SK-N-SH treated with all-trans-retinoic acid at 6 μM for 48 hours (cell line): ENCODE data around the gene MAST4.

ENCODE experiments used
- ATAC-seq: fragments of 200-7000 bp; cut with Tn5 transposase; 3 replicates; pipeline ENCODE4 v1.9.1; 2020; ENCODE audit warnings: mild to moderate bottlenecking, moderate library complexity
- ARNTL ChIP-seq: fragments of 450-650 bp; formaldehyde crosslinking; IDR thresholded peaks from 2 replicates; pipeline ENCODE4 v1.5.0; 2020; ENCODE audit warnings: low read depth, mild to moderate bottlenecking, moderate library complexity, borderline replicate concordance
- BACH2 ChIP-seq: fragments of 250-450 bp; sonication (Bioruptor Pico); IDR thresholded peaks from 2 replicates; pipeline ENCODE4 v1.9.0; 2021; ENCODE audit warnings: mild to moderate bottlenecking, borderline replicate concordance
- CSDC2 ChIP-seq: fragments of 250-450 bp; sonication (Bioruptor Pico); IDR thresholded peaks from 2 replicates; pipeline ENCODE4 v1.5.0; 2020; ENCODE audit warnings: mild to moderate bottlenecking, moderate library complexity
- ESRRG ChIP-seq: fragments of 250-450 bp; sonication (Bioruptor Pico); IDR thresholded peaks from 2 replicates; pipeline ENCODE4 v1.6.1; 2021; ENCODE audit warnings: mild to moderate bottlenecking
- GLIS3 ChIP-seq: fragments of 250-450 bp; sonication (Bioruptor Pico); IDR thresholded peaks from 2 replicates; pipeline ENCODE4 v1.5.0; 2020; ENCODE audit warnings: mild to moderate bottlenecking, moderate library complexity
- ISL1 ChIP-seq: fragments of 250-450 bp; sonication (Bioruptor Pico); IDR thresholded peaks from 2 replicates; pipeline ENCODE4 v2.1.2; 2022; ENCODE audit warnings: mild to moderate bottlenecking, moderate library complexity
- OSR1 ChIP-seq: fragments of 250-450 bp; sonication (Bioruptor Pico); IDR thresholded peaks from 2 replicates; pipeline ENCODE4 v1.8.0; 2022; ENCODE audit warnings: moderate library complexity, mild to moderate bottlenecking, inconsistent platforms
- PPARA ChIP-seq: fragments of 250-450 bp; sonication (Bioruptor Pico); IDR thresholded peaks from 2 replicates; pipeline ENCODE4 v1.5.0; 2020; ENCODE audit warnings: mild to moderate bottlenecking, borderline replicate concordance
- RARB ChIP-seq: fragments of 250-450 bp; sonication (Bioruptor Pico); IDR thresholded peaks from 2 replicates; pipeline ENCODE4 v1.8.0; 2021; ENCODE audit warnings: mild to moderate bottlenecking, moderate library complexity
- SNAI2 ChIP-seq: fragments of 250-450 bp; sonication (Bioruptor Pico); IDR thresholded peaks from 2 replicates; pipeline ENCODE4 v1.5.0; 2020; ENCODE audit warnings: mild to moderate bottlenecking, moderate library complexity
- TOX ChIP-seq: fragments of 250-450 bp; sonication (Bioruptor Pico); IDR thresholded peaks from 2 replicates; pipeline ENCODE4 v1.8.0; 2021; ENCODE audit warnings: mild to moderate bottlenecking, moderate library complexity, borderline replicate concordance
- ZC3H10 ChIP-seq: fragments of 250-450 bp; sonication (Bioruptor Pico); IDR thresholded peaks from 2 replicates; pipeline ENCODE4 v1.5.1; 2021; ENCODE audit warnings: mild to moderate bottlenecking, moderate library complexity
- ZFP3 ChIP-seq: fragments of 250-450 bp; sonication (Bioruptor Pico); IDR thresholded peaks from 2 replicates; pipeline ENCODE4 v1.5.0; 2020; ENCODE audit warnings: mild to moderate bottlenecking, moderate library complexity
- ZFP30 ChIP-seq: fragments of 450-650 bp; formaldehyde crosslinking; IDR thresholded peaks from 2 replicates; pipeline ENCODE4 v1.5.0; 2022; ENCODE audit warnings: mild to moderate bottlenecking, moderate library complexity
- ZNF565 ChIP-seq: fragments of 450-650 bp; formaldehyde crosslinking; conservative IDR thresholded peaks from 2 replicates; pipeline ENCODE4 v1.5.0; 2020; ENCODE audit warnings: low read depth, mild to moderate bottlenecking, moderate library complexity
- ZNF70 ChIP-seq: fragments of 450-650 bp; formaldehyde crosslinking; IDR thresholded peaks from 2 replicates; pipeline ENCODE4 v1.5.0; 2020; ENCODE audit warnings: mild to moderate bottlenecking, moderate library complexity
- ZNF8 ChIP-seq: fragments of 450-650 bp; formaldehyde crosslinking; IDR thresholded peaks from 2 replicates; pipeline ENCODE4 v1.5.0; 2020; ENCODE audit warnings: mild to moderate bottlenecking, moderate library complexity
- TF ChIP-seq, protein P1 (sequence below): fragments of 250-450 bp; sonication (Bioruptor Pico); IDR thresholded peaks from 2 replicates; pipeline ENCODE4 v1.5.1; 2021; ENCODE audit warnings: mild to moderate bottlenecking, moderate library complexity
- TF ChIP-seq, protein P2 (sequence below): fragments of 250-450 bp; sonication (Bioruptor Pico); IDR thresholded peaks from 2 replicates; pipeline ENCODE4 v1.5.1; 2020; ENCODE audit warnings: low read depth, mild to moderate bottlenecking, moderate library complexity
- TF ChIP-seq, protein P3 (sequence below): fragments of 250-450 bp; sonication (Bioruptor Pico); IDR thresholded peaks from 2 replicates; pipeline ENCODE4 v1.8.0; 2020; ENCODE audit warnings: mild to moderate bottlenecking, moderate library complexity, borderline replicate concordance
- TF ChIP-seq, protein P4 (sequence below): fragments of 250-450 bp; sonication (Bioruptor Pico); IDR thresholded peaks from 2 replicates; pipeline ENCODE4 v1.8.0; 2021; ENCODE audit warnings: low read depth, mild to moderate bottlenecking, moderate library complexity, borderline replicate concordance

MAST4 gene

DNA sequence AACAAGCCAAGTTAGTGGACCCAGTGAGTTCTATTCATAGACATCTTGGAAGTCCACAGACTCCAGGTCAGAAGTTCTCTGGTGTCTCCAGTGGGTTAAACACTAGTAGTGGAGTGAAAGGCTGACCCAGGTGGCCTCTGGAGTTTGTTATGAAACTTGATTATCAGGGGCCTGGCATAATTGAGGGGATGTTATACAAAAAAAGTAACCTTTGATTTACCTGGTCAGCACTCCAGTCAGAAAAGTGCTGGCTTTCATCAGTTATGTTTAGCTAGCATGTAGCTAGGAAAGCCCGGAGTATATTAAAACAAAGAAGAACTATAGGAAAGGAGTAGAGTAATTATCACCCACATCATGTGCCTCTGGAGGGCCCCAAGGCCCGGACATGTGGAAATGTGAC is 429.3 kb downstream of the MAST4 start (continued):
- no peak for TF ChIP-seq TOX
- TF ChIP-seq ZC3H10 (CRISPR knock-in tag), result no peak
- TF ChIP-seq ISL1 (CRISPR knock-in tag), result no peak
- TF ChIP-seq ZNF70 (CRISPR knock-in tag), result no peak
- no peak for TF ChIP-seq OSR1
- TF ChIP-seq BACH2 (CRISPR knock-in tag), result no peak
- TF ChIP-seq CSDC2 (CRISPR knock-in tag), result no peak
- no peak for TF ChIP-seq GLIS3
- TF ChIP-seq, protein P1, sequence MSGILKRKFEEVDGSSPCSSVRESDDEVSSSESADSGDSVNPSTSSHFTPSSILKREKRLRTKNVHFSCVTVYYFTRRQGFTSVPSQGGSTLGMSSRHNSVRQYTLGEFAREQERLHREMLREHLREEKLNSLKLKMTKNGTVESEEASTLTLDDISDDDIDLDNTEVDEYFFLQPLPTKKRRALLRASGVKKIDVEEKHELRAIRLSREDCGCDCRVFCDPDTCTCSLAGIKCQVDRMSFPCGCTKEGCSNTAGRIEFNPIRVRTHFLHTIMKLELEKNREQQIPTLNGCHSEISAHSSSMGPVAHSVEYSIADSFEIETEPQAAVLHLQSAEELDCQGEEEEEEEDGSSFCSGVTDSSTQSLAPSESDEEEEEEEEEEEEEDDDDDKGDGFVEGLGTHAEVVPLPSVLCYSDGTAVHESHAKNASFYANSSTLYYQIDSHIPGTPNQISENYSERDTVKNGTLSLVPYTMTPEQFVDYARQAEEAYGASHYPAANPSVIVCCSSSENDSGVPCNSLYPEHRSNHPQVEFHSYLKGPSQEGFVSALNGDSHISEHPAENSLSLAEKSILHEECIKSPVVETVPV (CRISPR knock-in tag), result no peak
- no peak for TF ChIP-seq ESRRG (CRISPR knock-in tag)
- no peak for TF ChIP-seq PPARA (CRISPR knock-in tag)
- no peak for TF ChIP-seq RARB
- TF ChIP-seq, all 23 proteins: peak for 0

DNA sequence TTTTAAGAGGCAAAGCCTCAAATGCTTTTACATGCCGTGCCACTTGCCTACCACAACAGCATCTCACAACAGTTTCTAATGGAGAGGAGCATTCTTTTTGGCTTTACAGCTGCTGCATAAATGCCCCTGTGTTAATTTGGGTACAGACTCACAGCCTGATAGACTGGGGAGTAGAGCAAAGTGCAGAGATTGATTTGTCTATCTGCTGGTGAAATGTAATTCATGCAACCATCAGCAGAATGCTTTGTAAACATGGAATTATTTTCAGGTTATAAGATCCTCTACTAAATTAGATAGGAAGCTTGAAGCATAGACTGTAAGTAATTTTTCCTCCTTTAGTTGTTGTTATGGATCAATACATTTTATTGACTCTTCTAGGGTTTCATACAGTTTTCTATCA is 430.1 kb downstream of the MAST4 start:
- no peak for ATAC-seq
- TF ChIP-seq, protein P2, sequence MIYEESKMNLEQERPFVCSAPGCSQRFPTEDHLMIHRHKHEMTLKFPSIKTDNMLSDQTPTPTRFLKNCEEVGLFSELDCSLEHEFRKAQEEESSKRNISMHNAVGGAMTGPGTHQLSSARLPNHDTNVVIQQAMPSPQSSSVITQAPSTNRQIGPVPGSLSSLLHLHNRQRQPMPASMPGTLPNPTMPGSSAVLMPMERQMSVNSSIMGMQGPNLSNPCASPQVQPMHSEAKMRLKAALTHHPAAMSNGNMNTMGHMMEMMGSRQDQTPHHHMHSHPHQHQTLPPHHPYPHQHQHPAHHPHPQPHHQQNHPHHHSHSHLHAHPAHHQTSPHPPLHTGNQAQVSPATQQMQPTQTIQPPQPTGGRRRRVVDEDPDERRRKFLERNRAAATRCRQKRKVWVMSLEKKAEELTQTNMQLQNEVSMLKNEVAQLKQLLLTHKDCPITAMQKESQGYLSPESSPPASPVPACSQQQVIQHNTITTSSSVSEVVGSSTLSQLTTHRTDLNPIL (CRISPR knock-in tag), result no peak
- TF ChIP-seq ZFP3 (CRISPR knock-in tag), result no peak
- no peak for TF ChIP-seq ESRRG (CRISPR knock-in tag)
- TF ChIP-seq ZNF8 (CRISPR knock-in tag), result no peak
- TF ChIP-seq ISL1 (CRISPR knock-in tag), result no peak
- no peak for TF ChIP-seq ZFP30 (CRISPR knock-in tag)
- no peak for TF ChIP-seq GLIS3
- TF ChIP-seq, protein P1 (CRISPR knock-in tag), result no peak
- TF ChIP-seq, protein P3, sequence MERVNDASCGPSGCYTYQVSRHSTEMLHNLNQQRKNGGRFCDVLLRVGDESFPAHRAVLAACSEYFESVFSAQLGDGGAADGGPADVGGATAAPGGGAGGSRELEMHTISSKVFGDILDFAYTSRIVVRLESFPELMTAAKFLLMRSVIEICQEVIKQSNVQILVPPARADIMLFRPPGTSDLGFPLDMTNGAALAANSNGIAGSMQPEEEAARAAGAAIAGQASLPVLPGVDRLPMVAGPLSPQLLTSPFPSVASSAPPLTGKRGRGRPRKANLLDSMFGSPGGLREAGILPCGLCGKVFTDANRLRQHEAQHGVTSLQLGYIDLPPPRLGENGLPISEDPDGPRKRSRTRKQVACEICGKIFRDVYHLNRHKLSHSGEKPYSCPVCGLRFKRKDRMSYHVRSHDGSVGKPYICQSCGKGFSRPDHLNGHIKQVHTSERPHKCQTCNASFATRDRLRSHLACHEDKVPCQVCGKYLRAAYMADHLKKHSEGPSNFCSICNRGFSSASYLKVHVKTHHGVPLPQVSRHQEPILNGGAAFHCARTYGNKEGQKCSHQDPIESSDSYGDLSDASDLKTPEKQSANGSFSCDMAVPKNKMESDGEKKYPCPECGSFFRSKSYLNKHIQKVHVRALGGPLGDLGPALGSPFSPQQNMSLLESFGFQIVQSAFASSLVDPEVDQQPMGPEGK, result no peak
- no peak for TF ChIP-seq RARB
- TF ChIP-seq ZC3H10 (CRISPR knock-in tag), result no peak
- TF ChIP-seq, all 23 proteins: peak for 0

DNA sequence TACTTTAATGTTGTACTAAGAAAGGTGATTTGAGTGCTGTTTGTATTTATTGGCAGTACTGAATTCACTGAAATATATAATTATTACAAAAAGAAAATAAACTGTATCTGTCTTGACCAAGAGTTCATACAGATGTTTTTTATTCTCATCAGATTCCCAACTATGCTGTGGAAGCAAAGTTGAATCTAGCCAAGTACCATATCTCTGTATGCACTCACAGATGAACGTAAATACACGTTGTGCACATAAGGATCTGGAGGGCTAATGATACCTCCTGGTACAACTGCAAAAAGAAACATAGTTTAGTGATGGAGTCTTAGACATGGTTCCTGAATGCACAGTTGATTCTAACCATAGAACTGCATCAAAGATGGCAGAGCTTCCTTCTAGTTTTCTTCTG is 431.0 kb downstream of the MAST4 start:
- ATAC-seq, result no peak
- TF ChIP-seq ZFP3 (CRISPR knock-in tag), result no peak

DNA sequence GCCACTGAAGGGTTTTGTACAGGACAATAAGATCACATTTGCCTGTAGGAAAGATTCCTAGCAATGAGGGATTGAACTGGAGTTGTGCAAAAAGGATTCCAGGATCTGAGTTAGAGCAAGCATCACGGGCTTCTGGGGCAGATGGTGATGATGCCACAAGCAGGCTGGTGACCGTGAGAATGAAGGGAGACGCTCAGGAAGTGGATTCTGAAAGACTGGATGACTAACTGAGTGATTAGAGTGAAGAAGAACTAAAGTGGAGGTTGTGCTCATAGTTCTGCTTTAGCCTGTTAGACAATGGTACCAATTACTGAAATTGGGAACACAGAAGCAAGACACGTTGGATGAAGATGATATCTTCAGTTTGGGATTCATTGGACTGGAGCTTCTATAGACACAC is 432.2 kb downstream of the MAST4 start:
- TF ChIP-seq, protein P1 (CRISPR knock-in tag), result no peak
- no peak for TF ChIP-seq ISL1 (CRISPR knock-in tag)
- no peak for TF ChIP-seq ARNTL (CRISPR knock-in tag)
- TF ChIP-seq ZNF565 (CRISPR knock-in tag), result no peak
- no peak for TF ChIP-seq PPARA (CRISPR knock-in tag)
- TF ChIP-seq OSR1, result no peak
- TF ChIP-seq SNAI2 (CRISPR knock-in tag), result no peak
- no peak for TF ChIP-seq TOX
- TF ChIP-seq RARB, result no peak
- TF ChIP-seq ZFP3 (CRISPR knock-in tag), result no peak
- TF ChIP-seq, protein P3, result no peak
- TF ChIP-seq, protein P4, sequence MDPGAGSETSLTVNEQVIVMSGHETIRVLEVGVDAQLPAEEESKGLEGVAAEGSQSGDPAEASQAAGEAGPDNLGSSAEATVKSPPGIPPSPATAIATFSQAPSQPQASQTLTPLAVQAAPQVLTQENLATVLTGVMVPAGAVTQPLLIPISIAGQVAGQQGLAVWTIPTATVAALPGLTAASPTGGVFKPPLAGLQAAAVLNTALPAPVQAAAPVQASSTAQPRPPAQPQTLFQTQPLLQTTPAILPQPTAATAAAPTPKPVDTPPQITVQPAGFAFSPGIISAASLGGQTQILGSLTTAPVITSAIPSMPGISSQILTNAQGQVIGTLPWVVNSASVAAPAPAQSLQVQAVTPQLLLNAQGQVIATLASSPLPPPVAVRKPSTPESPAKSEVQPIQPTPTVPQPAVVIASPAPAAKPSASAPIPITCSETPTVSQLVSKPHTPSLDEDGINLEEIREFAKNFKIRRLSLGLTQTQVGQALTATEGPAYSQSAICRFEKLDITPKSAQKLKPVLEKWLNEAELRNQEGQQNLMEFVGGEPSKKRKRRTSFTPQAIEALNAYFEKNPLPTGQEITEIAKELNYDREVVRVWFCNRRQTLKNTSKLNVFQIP, result no peak
- TF ChIP-seq ZNF70 (CRISPR knock-in tag), result no peak
- no peak for TF ChIP-seq ESRRG (CRISPR knock-in tag)
- no peak for TF ChIP-seq GLIS3
- no peak for TF ChIP-seq CSDC2 (CRISPR knock-in tag)
- TF ChIP-seq, all 23 proteins: peak for 0
- ATAC-seq, result no peak
